GM23338 (cell line): Measurements from ENCODE around the gene VPS16. TPM values are rescaled to one million over a fixed set of nuclear protein-coding genes. Genes with fewer than 3 reads are reported as not detected.

Source experiments
- EZH2phosphoT487 ChIP-seq: fragments of 200-600 bp; sonication (generic); IDR thresholded peaks from one replicate; pipeline ENCODE4 v1.8.1; 2018; ENCODE audit warnings: antibody characterized with exemption; ENCODE audit not compliant: unreplicated experiment
- JUNB ChIP-seq: IDR thresholded peaks from one replicate; pipeline ENCODE4 v1.6.1; 2016; ENCODE audit warnings: antibody characterized with exemption; ENCODE audit not compliant: unreplicated experiment
- NANOG ChIP-seq: IDR thresholded peaks from 2 replicates; pipeline ENCODE4 v1.6.1; 2016; ENCODE audit warnings: antibody characterized with exemption, borderline replicate concordance
- POLR2AphosphoS5 ChIP-seq: IDR thresholded peaks from 2 replicates; pipeline ENCODE4 v1.6.1; 2016; ENCODE audit warnings: antibody characterized with exemption, low read depth
- STAT1 ChIP-seq: IDR thresholded peaks from one replicate; pipeline ENCODE4 v1.6.1; 2016; ENCODE audit warnings: antibody characterized with exemption; ENCODE audit not compliant: unreplicated experiment
- ZNF114 ChIP-seq: fragments of 250-450 bp; sonication (Bioruptor Pico); IDR thresholded peaks from 2 replicates; pipeline ENCODE4 v1.5.0; 2020; ENCODE audit warnings: mild to moderate bottlenecking, moderate library complexity
- ZNF331 ChIP-seq: fragments of 250-450 bp; sonication (Bioruptor Pico); IDR thresholded peaks from 2 replicates; pipeline ENCODE4 v1.5.0; 2020; ENCODE audit warnings: low read depth, mild to moderate bottlenecking, moderate library complexity
- polyA plus RNA-seq: library from polyadenylated mRNA; unstranded; fragments of >200 nt; fragmentation: Nextera tagmentation; extraction: Ambion mirVana; gene quantifications from 2 replicates; pipeline ENCODE4 v1.2.1, GENCODE V29; 2016
- total RNA-seq: library from RNA; depleted of rRNA; stranded (reverse); fragments of >200 nt; shearing (Covaris generic); gene quantifications from 2 replicates; pipeline ENCODE4 v1.2.3, GENCODE V29; 2014
- TF ChIP-seq, protein P1 (sequence below): fragments of 250-450 bp; sonication (Bioruptor Pico); IDR thresholded peaks from 2 replicates; pipeline ENCODE4 v1.5.0; 2020; ENCODE audit warnings: mild to moderate bottlenecking, moderate library complexity
- TF ChIP-seq, protein P2 (sequence below): IDR thresholded peaks from 2 replicates; pipeline ENCODE4 v1.6.1; 2016; ENCODE audit warnings: antibody characterized with exemption

Gene VPS16
- total and polyA plus RNA-seq, 2 experiments from 2014 or later = 11.2 to 17.7 TPM

DNA sequence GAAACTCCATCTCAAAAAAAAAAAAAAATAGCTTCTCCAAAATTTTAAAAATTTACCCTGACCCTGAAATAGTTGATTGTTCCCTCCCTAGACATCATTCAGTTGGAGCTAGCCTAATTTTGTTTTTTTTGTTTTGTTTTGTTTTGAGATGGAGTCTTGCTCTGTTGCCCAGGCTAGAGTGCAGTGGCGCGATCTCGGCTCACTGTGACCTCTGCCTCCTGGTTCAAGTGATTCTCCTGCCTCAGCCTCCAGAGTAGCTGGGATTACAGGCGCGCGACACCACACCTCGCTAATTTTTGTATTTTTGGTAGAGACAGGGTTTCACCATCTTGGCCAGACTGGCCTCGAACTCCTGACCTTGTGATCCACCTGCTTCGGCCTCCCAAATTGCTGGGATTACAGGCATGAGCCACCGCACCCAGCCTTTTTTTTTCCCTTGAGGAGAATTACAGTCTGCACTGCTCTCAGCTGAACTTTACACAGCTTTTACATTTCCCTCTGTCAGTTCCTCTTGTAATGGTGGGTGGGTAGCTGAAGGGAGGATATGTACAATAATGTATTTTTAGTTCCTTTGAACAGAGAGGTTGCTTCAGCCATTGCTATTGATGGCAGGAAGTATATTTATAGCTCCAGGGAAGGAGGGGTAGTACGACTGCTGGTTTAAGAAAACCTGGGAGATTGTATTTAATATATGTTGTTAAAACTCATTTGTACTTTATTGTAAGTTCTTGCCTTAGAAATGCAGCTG is 60.5 kb downstream of the VPS16 start (continued):
- TF ChIP-seq, protein P1, sequence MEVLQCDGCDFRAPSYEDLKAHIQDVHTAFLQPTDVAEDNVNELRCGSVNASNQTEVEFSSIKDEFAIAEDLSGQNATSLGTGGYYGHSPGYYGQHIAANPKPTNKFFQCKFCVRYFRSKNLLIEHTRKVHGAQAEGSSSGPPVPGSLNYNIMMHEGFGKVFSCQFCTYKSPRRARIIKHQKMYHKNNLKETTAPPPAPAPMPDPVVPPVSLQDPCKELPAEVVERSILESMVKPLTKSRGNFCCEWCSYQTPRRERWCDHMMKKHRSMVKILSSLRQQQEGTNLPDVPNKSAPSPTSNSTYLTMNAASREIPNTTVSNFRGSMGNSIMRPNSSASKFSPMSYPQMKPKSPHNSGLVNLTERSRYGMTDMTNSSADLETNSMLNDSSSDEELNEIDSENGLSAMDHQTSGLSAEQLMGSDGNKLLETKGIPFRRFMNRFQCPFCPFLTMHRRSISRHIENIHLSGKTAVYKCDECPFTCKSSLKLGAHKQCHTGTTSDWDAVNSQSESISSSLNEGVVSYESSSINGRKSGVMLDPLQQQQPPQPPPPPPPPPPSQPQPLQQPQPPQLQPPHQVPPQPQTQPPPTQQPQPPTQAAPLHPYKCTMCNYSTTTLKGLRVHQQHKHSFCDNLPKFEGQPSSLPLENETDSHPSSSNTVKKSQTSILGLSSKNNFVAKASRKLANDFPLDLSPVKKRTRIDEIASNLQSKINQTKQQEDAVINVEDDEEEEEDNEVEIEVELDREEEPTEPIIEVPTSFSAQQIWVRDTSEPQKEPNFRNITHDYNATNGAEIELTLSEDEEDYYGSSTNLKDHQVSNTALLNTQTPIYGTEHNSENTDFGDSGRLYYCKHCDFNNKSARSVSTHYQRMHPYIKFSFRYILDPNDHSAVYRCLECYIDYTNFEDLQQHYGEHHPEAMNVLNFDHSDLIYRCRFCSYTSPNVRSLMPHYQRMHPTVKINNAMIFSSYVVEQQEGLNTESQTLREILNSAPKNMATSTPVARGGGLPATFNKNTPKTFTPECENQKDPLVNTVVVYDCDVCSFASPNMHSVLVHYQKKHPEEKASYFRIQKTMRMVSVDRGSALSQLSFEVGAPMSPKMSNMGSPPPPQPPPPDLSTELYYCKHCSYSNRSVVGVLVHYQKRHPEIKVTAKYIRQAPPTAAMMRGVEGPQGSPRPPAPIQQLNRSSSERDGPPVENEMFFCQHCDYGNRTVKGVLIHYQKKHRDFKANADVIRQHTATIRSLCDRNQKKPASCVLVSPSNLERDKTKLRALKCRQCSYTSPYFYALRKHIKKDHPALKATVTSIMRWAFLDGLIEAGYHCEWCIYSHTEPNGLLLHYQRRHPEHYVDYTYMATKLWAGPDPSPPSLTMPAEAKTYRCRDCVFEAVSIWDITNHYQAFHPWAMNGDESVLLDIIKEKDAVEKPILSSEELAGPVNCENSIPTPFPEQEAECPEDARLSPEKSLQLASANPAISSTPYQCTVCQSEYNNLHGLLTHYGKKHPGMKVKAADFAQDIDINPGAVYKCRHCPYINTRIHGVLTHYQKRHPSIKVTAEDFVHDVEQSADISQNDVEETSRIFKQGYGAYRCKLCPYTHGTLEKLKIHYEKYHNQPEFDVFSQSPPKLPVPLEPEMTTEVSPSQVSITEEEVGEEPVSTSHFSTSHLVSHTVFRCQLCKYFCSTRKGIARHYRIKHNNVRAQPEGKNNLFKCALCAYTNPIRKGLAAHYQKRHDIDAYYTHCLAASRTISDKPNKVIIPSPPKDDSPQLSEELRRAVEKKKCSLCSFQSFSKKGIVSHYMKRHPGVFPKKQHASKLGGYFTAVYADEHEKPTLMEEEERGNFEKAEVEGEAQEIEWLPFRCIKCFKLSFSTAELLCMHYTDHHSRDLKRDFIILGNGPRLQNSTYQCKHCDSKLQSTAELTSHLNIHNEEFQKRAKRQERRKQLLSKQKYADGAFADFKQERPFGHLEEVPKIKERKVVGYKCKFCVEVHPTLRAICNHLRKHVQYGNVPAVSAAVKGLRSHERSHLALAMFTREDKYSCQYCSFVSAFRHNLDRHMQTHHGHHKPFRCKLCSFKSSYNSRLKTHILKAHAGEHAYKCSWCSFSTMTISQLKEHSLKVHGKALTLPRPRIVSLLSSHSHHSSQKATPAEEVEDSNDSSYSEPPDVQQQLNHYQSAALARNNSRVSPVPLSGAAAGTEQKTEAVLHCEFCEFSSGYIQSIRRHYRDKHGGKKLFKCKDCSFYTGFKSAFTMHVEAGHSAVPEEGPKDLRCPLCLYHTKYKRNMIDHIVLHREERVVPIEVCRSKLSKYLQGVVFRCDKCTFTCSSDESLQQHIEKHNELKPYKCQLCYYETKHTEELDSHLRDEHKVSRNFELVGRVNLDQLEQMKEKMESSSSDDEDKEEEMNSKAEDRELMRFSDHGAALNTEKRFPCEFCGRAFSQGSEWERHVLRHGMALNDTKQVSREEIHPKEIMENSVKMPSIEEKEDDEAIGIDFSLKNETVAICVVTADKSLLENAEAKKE (CRISPR knock-in tag) = no peak
- no peak for TF ChIP-seq STAT1
- TF ChIP-seq, protein P2, sequence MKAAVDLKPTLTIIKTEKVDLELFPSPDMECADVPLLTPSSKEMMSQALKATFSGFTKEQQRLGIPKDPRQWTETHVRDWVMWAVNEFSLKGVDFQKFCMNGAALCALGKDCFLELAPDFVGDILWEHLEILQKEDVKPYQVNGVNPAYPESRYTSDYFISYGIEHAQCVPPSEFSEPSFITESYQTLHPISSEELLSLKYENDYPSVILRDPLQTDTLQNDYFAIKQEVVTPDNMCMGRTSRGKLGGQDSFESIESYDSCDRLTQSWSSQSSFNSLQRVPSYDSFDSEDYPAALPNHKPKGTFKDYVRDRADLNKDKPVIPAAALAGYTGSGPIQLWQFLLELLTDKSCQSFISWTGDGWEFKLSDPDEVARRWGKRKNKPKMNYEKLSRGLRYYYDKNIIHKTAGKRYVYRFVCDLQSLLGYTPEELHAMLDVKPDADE = no peak
- TF ChIP-seq ZNF114 (CRISPR knock-in tag) = no peak
- TF ChIP-seq NANOG = no peak
- TF ChIP-seq JUNB = no peak
- TF ChIP-seq EZH2phosphoT487 = no peak
- no peak for TF ChIP-seq ZNF331 (CRISPR knock-in tag)
- TF ChIP-seq POLR2AphosphoS5 = no peak
